ENCODE results near the gene HCAR2.
"Not testable (repeated sequence)": the region's sequence is repeated elsewhere in the genome, so short reads cannot be mapped to it uniquely, and the experiment has no call there.

The HCAR2 gene

GRCh38 chr12:122665349-122665748, 37.8 kb downstream of the HCAR2 start:
- no peak for DNase-seq (ENCODE audit: low spot score in 2 of 2)
- H3K27ac Mint-ChIP-seq, result no peak overlapping the region
- ATAC-seq (ENCODE audit: low read depth), result no peak
- no peaks in the 10 kb centered on the region for H3K36me3 Mint-ChIP-seq
- H3K9me3 Mint-ChIP-seq, result peaks cover 1% of the 10 kb centered on the region
- peaks cover 4% of the 10 kb centered on the region for H3K4me1 Mint-ChIP-seq
- H3K4me3 Mint-ChIP-seq, result no peak overlapping the region
- no peaks in the 10 kb centered on the region for H3K27me3 Mint-ChIP-seq

- no peaks in the 10 kb centered on the region for H3K27me3 Mint-ChIP-seq
- no peak for DNase-seq (ENCODE audit: low spot score in 2 of 2)
- no peaks in the 10 kb centered on the region for H3K9me3 Mint-ChIP-seq
- H3K27ac Mint-ChIP-seq, result no peak overlapping the region
- no peaks in the 10 kb centered on the region for H3K36me3 Mint-ChIP-seq
- no peak for ATAC-seq (ENCODE audit: low read depth)
- H3K4me3 Mint-ChIP-seq, result no peak overlapping the region
- H3K4me1 Mint-ChIP-seq, result peaks cover 4% of the 10 kb centered on the region
Measured at GRCh38 chr12:122661938-122662337, 41.2 kb downstream of the HCAR2 start.

- no peak for ATAC-seq (ENCODE audit: low read depth)
- Mint-ChIP-seq H3K36me3 (no peaks in the 10 kb centered on the region), H3K4me3 (no peak overlapping the region), H3K9me3 (no peaks in the 10 kb centered on the region), H3K27ac (no peak overlapping the region), H3K4me1 (peaks cover 4% of the 10 kb centered on the region), H3K27me3 (no peaks in the 10 kb centered on the region)
- DNase-seq (ENCODE audit: low spot score in 2 of 2), result no peak
Measured at GRCh38 chr12:122661246-122661645, 41.9 kb downstream of the HCAR2 start.

GRCh38 chr12:122659579-122659978, 43.6 kb downstream of the HCAR2 start:
- Mint-ChIP-seq H3K9me3 (no peaks in the 10 kb centered on the region), H3K36me3 (no peaks in the 10 kb centered on the region), H3K27me3 (no peaks in the 10 kb centered on the region), H3K27ac (no peak overlapping the region), H3K4me1 (no peaks in the 10 kb centered on the region), H3K4me3 (no peak overlapping the region)
- DNase-seq (ENCODE audit: low spot score in 2 of 2) (no peak), ATAC-seq (ENCODE audit: low read depth) (no peak)

- no peaks in the 10 kb centered on the region for H3K9me3 Mint-ChIP-seq
- H3K36me3 Mint-ChIP-seq, result no peaks in the 10 kb centered on the region
- ATAC-seq (ENCODE audit: low read depth), result no peak
- no peaks in the 10 kb centered on the region for H3K4me1 Mint-ChIP-seq
- no peaks in the 10 kb centered on the region for H3K27me3 Mint-ChIP-seq
- no peak overlapping the region for H3K4me3 Mint-ChIP-seq
- no peak for DNase-seq (ENCODE audit: low spot score in 2 of 2)
- no peak overlapping the region for H3K27ac Mint-ChIP-seq
Measured at GRCh38 chr12:122656298-122656697, 46.9 kb downstream of the HCAR2 start.

- not testable (repeated sequence) for H3K4me1 Mint-ChIP-seq; H3K27me3 Mint-ChIP-seq; H3K9me3 Mint-ChIP-seq; H3K4me3 Mint-ChIP-seq; H3K27ac Mint-ChIP-seq; DNase-seq (ENCODE audit: low spot score in 2 of 2); ATAC-seq (ENCODE audit: low read depth); H3K36me3 Mint-ChIP-seq
Measured at GRCh38 chr12:122653291-122653690, 49.9 kb downstream of the HCAR2 start.

GRCh38 chr12:122651520-122652224, 51.5 kb downstream of the HCAR2 start:
- no peak overlapping the region for H3K4me3 Mint-ChIP-seq
- DNase-seq (ENCODE audit: low spot score in 2 of 2) (no peak), ATAC-seq (ENCODE audit: low read depth) (no peak)
- H3K27ac Mint-ChIP-seq, result no peak overlapping the region
- H3K4me1 Mint-ChIP-seq, result peaks cover 9% of the 10 kb centered on the region
- H3K36me3 Mint-ChIP-seq, result no peaks in the 10 kb centered on the region
- no peaks in the 10 kb centered on the region for H3K27me3 Mint-ChIP-seq
- no peaks in the 10 kb centered on the region for H3K9me3 Mint-ChIP-seq
